Measurements from ENCODE around the gene RAB31. TPM values are rescaled to one million over a fixed set of nuclear protein-coding genes. Genes with fewer than 3 reads are reported as not detected.

Gene RAB31
- total and polyA plus RNA-seq, 3 donors from 2014 or later, result 75.9 to 110 (median 81.5) TPM

DNA sequence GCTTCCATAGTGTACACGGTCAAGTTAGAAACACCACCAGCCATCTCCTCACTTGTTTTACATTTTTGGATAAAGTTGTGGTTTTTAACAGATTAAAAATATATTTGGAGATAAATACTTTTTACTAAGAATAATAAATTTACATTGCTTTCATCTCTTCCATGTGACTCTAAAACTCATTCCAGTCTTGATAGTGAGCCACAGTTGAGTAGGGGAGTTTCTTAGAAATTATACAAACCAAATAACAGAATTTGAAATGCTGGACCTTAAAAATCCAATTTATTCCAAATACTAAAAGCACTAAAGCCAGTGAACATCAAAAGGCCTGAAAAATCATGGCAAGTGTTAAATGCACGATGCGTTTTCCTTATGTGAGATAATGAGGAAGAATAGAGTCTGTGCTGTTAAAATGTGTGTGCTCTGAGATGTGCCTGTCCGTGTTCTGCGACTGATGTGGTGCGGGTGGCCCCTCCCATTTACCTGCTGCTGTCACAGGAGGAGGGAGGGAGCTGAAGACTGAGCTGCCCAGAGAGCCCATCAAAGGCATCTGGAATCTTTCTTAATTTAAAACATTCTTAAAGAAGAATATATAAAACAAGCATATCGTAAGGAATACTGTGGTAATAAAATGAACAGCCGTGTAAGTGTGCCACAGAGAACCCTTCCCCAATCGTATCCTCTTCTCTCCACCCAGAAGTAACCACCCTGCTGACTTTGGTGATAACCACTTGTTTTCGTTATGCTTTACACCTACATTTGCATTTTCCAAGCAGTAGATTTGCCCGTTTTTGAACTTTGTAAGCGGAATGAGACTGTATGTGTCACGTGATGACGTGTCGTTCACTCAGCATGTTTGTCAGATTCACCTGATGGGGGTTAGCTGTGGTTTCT, 120.7 kb downstream of the RAB31 start:
- Histone ChIP-seq H3K27ac (no peak overlapping the region), H3K9me3 (no peaks in the 10 kb centered on the region), H3K4me1 (peaks cover 21% of the 10 kb centered on the region), H3K27me3 (no peaks in the 10 kb centered on the region), H3K4me3 (no peak overlapping the region), H3K36me3 (ENCODE audit: low read depth, missing control alignments) (no peaks in the 10 kb centered on the region)
- 89 to 94% methylated on average over 15 of the region's 15 CpGs for WGBS, 2 donors
- TF ChIP-seq, protein P1, sequence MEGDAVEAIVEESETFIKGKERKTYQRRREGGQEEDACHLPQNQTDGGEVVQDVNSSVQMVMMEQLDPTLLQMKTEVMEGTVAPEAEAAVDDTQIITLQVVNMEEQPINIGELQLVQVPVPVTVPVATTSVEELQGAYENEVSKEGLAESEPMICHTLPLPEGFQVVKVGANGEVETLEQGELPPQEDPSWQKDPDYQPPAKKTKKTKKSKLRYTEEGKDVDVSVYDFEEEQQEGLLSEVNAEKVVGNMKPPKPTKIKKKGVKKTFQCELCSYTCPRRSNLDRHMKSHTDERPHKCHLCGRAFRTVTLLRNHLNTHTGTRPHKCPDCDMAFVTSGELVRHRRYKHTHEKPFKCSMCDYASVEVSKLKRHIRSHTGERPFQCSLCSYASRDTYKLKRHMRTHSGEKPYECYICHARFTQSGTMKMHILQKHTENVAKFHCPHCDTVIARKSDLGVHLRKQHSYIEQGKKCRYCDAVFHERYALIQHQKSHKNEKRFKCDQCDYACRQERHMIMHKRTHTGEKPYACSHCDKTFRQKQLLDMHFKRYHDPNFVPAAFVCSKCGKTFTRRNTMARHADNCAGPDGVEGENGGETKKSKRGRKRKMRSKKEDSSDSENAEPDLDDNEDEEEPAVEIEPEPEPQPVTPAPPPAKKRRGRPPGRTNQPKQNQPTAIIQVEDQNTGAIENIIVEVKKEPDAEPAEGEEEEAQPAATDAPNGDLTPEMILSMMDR (IDR thresholded peaks at IDR 0.05), result no peak
- TF ChIP-seq POLR2A (IDR thresholded peaks at IDR 0.05), result no peak
- intact Hi-C loops (cut with DNase I; ENCODE audit: low total_unique reads), result no loop called here
- no peak for DNase-seq

DNA sequence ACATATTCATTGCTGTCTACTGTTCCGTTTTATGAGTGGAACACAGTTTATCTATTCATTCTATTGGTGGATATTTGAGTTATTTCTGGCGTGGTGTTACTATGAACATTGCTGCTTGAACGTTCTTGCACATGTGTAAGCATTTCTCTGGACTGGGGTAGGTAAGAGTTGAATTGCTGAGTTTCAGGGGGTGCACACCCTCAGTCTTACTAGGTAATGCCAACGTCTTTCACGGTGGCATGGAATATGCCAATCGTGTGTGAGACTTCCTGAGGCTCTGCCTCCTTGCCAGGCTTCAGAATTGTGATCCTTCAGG, 121.3 kb downstream of the RAB31 start:
- H3K27ac ChIP-seq, result no peak overlapping the region
- intact Hi-C loops (cut with DNase I; ENCODE audit: low total_unique reads), result no loop called here
- H3K36me3 ChIP-seq (ENCODE audit: low read depth, missing control alignments), result no peaks in the 10 kb centered on the region
- WGBS, 2 donors, result 92% methylated on average over 6 of the region's 6 CpGs
- no peak for TF ChIP-seq POLR2A (IDR thresholded peaks at IDR 0.05)
- TF ChIP-seq, protein P1 (IDR thresholded peaks at IDR 0.05), result no peak
- no peaks in the 10 kb centered on the region for H3K9me3 ChIP-seq
- DNase-seq, result no peak
- no peaks in the 10 kb centered on the region for H3K27me3 ChIP-seq
- no peak overlapping the region for H3K4me3 ChIP-seq
- H3K4me1 ChIP-seq, result peaks cover 15% of the 10 kb centered on the region

DNA sequence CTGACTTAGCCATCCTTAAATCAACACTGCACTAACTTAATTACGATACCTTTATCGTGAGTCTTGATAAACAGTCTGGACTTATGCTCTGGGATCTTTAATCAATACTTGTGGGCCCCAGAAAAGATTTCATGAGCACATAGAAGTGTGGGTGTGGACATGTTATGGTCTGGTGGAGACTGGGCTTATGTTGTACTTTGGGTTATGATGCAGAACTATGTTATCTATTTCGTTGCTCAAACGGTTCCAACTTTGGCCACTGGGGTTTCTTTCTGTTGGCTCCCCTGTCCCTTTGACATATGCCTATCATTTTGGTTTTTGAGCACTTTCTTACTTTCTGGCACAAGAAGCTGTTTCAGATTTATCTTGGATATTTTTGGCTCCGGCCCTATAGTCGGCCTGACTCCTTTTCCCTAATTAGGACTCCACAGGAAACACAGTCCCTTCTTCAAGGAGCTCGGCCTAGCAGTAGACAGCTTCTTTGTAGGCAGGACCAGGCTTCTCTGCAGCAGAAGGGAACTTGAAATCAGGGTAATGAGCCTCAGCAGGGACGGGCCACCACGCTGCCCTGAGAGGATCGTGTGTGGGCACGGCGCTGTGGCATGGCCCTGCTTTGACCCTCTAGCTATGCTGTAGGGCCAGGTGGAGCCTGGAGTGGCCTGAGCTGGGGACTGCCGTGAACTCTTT, 123.1 kb downstream of the RAB31 start:
- H3K27ac ChIP-seq, result no peak overlapping the region
- H3K4me3 ChIP-seq, result no peak overlapping the region
- intact Hi-C loops (cut with DNase I; ENCODE audit: low total_unique reads), result no loop called here
- H3K9me3 ChIP-seq, result no peaks in the 10 kb centered on the region
- no peaks in the 10 kb centered on the region for H3K27me3 ChIP-seq
- no peaks in the 10 kb centered on the region for H3K36me3 ChIP-seq (ENCODE audit: low read depth, missing control alignments)
- peaks cover 13% of the 10 kb centered on the region for H3K4me1 ChIP-seq
- DNase-seq, result no peak
- TF ChIP-seq, protein P1 (IDR thresholded peaks at IDR 0.05), result no peak
- no peak for TF ChIP-seq POLR2A (IDR thresholded peaks at IDR 0.05)
- 64 to 69% methylated on average over 13 of the region's 13 CpGs for WGBS, 2 donors

DNA sequence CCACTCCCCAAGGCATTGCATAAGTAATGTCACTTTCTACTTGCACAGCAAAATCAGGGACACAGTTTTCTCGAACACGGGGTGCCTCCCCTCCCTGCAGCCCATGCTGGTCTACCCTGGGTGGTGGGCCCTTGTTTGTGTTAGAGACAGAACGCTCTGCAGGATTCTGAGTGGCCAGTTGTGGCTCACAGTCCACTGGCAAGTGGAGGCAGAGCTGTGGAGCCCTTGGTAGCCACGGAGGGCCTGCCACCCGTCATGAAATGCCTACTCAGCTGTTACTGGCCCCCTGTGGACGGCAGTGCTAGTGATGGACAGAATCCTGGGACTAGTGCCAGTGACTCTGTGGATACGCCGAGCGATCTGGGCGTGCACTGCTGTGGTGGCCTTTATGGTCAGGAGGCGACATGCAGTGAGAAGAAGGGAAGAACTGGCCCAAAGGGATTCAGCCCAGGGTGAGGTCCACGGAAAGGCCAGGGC, 123.7 kb downstream of the RAB31 start:
- no peak overlapping the region for H3K27ac ChIP-seq

More for the DNA sequence above, 123.7 kb downstream of the RAB31 start:
- Histone ChIP-seq H3K4me1 (peaks cover 15% of the 10 kb centered on the region), H3K4me3 (no peak overlapping the region), H3K27me3 (no peaks in the 10 kb centered on the region), H3K36me3 (ENCODE audit: low read depth, missing control alignments) (no peaks in the 10 kb centered on the region), H3K9me3 (no peaks in the 10 kb centered on the region)
- intact Hi-C loops (cut with DNase I; ENCODE audit: low total_unique reads), result no loop called here
- no peak for DNase-seq
- WGBS, 2 donors, result 88 to 91% methylated on average over 12 of the region's 12 CpGs
- no peak for TF ChIP-seq POLR2A (IDR thresholded peaks at IDR 0.05)
- TF ChIP-seq, protein P1 (IDR thresholded peaks at IDR 0.05), result no peak

Data from testis (tissue), 3 donors.